Medulla oblongata (tissue), 1 donor: ENCODE results near the gene FOXM1.

ENCODE experiments used
- DNase-seq: peaks from one replicate; pipeline ENCODE4 v3.0.0-alpha.2; 2015; ENCODE audit errors: extremely low spot score

Gene FOXM1

DNA sequence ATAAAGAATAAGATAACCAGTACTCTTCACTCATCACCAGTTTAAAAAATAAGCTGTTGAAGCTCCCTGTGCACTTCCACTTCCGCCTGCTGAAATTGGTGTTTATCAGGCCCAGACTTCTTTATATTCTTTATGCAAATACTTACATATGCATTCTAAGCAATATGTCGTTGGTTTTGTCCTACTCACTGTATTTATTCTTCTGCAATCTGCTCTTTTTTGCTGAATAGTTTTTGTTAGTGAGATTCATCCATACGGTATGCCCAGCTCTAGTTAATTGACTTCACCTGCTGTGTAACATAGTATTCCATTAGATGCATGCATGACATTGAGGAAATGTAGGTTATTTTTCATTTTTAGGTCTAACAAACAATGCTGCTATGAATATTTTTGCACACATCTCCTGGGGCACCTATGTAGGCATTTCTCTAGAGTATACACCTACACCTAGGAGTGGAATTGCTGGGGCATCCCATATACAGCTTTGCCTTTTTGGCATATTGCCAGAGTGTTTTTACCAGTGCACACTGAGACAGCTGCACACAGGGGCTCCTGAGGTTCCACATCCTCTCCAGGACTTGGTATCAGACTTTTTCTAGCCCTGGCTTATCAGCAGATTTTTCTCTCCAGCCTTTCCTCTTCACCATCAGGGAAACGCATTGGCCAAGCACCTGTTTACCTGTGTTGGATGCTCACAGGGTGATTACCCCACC lies 41.1 kb downstream of the FOXM1 start:
- DNase-seq: no peak

DNA sequence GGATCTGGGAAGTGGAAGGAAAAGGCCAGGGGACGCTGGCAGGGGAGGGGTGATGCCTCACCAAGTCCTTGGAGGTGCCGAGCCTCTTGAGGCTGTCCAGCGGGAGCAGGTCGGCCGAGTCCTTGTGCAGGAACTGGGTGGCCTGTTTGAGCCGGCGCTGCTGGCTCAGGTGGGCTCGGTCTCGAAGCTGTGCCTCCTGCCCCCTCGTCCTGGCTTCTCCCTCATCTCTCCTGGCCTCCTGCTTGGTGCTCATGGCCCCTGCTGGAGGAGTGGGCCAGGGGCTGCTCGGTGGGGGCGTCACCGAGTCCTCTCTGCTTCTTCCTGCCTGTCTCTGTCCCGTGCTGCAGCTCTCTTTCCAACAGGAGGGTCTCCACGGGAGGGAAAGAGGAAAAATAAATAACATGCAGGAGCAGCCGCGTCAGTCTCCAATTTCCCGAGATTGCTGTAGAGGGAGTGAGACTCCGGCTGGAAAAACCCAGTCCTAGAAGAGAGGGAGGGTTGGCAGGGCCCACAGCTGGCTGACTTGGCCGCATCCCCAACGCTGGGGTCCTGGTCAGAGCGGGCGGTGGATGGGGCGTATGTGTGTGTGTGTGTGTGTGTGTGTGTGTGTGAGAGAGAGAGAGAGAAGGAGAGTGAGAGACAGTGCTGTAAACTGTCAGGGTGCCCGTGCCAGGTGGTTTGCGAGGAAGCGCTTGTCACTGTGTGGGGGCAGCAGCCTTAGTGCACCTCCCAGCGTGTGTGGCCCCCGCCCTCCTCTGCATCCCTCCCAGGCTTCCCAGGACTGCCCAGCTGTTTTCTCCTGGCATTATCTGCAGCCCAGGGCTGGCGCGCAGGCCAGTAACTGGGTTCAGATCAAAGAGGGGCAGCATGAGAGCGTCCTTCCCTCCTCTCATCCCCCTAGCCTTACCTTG lies 42.1 kb downstream of the FOXM1 start, which contains the start of gene NRIP2:
TSS of gene NRIP2 (minus strand) at position 455 of the 911 bp plus-strand sequence. CDS start at position 403, 52 bp downstream.
- peak; percentile 73 for DNase-seq

DNA sequence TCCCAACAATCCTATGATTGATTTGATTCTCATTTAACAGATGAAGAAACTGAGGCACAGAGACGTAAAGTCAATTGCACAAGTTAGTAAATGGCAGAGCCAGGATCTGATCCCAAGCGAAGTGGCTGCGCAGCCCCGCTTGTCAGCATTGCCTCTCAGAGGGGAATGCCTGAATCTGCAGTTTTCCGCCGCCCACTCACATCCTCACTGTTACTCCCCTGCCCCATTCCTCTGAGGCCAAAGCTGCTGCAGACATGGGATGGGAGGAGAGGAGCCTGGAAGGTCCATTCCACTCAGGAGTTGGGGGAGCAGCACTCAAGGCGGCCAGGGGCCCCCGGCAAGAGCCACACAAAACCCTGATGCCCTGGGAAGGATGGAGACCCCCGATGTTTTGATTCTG lies 43.2 kb downstream of the FOXM1 start:
- no peak for DNase-seq

DNA sequence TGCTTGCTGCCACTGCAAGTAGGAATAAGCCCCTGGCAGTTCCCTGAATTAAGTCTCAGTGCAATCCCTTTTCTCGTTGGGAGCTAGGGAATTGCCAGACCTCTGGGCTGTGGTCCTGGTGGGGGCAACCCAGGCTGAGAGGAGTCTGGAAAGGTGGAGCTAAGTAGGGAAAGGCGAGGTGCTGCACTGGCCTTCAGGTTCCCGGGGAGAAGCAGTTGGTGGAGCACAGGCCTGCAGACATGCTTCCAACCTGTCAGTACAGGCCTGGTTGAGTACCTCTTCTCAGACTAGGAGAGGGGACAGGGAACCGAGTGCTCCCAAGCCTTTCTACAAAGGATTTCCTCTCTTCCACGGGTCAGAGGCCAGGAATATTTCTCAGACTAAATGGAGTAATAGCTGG lies 43.6 kb downstream of the FOXM1 start:
- no peak for DNase-seq

DNA sequence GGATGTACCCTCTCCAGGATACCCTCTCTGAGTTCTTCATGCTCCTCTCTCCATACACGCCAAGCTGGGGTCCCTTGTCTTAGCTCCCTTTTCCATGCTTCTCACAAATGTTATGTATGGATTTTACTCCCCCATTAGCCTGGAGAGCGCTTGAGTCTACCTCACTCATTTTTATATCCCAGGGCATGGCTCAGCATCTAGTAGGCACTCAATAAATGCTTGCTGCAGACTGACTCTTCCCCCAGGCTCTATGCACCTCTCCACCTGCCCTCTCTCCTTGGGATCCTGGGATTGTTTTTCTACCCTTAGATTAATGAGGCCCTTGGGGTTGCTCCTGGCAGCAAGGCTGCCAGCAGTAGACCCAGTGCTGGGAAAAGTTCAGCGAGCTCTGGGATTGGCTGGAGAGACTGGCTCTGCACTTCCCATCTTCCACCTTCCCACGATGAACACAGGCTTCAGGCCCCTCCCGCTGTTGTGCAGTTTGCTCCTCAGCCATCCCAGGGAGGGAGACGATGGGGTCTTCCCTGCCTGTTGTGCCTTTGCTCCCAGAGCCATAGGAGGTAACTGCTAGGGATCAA lies 44.3 kb downstream of the FOXM1 start:
- DNase-seq: no peak

DNA sequence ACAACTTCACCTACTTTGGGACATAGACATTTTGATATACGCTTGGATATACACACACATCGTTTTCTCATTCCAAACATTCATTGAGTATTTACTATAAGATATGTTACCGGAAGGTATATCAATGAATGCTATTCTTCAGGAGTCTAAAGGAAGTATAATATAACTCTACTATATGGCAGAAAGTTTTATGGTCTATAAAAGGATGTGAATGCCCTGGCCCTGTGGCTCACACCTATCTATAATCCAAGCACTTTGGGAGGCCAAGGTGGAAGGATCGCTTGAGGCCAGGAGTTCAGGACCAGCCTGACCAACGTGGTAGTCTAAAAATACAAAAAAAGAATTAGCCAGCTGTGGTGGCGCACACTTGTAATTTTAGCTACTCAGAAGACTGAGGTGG lies 47.7 kb downstream of the FOXM1 start:
- DNase-seq: no peak

DNA sequence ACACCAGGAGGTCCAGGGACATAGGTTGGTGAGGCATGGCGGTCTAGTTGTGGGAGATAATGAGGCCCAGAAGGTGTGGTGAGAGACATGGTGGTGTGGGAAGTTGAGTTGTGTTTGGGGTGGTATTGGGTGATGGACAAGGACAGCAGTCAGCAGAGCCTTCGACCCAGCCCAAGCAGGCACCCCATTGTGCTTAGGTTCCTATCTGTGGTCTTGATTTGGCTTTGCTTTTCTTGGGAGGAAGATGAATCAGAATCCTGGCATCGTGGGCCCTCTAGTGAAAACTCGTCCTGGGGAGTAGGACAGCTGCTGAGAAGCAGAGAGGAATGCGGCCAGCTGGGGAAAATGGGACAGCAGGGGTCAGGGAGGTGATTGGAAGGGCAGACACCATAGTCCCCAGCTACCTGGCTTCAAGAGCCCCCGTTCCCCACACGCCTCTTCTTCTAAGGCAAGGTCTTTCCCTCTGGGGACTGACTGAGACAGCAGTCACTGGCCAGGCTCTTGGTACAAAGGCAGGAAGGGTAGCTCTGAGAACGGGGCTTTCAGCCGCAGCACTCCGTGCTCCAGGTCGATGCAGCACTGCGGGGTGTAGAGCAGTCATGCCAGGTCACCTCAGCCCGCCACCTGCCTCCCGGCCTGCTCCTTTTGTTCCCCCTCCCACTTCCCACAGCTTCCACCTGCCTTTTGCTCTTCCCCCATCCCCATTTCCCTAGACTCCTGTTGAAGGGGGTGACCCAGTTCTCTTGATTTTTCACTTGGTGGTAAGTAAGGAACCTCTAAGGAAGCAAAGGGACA lies 50.1 kb downstream of the FOXM1 start:
- no peak for DNase-seq

DNA sequence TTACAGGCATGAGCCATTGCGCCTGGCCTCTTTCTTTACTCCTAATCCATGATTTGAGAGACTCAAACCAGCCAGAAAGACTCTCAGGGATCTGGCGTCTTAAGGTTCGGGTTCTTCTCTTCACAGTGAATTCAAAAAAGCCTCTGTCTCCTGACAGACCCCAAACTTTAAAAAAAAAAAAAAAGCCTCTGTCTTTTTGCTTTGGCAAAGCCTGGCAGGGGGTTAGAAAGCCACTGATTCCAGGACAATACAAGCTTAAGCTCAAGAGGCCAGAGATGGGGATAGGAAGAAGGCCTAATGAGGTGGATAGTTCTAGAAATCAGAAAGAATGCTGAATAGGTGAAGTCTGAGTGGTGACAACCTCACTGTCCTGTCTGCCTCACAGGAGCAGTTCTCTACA lies 50.9 kb downstream of the FOXM1 start:
- DNase-seq: no peak

DNA sequence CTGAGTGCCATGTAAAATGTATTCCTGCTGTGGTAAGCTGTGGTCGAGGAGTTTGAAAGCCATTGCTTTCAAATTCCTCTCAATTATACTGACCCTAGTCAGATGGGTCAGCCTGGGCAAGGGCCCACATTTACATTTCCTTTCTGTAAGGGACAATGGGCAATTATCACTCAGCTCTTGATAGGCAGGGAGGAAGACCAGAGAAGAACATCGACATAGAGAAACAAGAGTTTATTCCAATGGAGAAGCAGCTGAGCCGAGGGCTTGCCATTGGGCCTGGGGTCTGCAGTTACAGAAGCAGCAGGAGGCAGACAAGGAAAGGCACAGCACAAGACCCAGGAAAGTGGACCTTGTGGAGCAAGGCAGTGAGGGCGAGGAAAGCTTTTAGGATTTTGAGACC lies 51.8 kb downstream of the FOXM1 start:
- DNase-seq: peak; percentile 64

DNA sequence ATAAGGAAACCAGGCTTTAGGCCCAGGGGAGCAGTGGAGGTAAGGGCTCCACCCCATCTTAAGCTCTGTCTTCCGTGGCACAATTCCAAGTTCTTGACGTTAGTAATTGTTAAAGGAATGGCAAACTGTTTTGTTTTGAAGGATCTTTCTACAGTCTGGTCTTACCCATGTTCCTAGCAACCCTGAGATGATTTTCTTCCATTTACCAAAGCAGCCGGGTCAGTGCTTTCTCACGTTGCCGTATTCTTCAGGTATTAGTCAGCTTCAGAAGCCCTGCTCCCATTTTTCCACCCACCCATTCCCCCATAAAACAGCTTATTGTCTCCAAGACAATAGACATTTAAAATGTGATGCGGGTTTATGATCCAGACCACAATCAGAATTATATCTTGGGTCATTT lies 52.4 kb downstream of the FOXM1 start:
- DNase-seq: no peak

DNA sequence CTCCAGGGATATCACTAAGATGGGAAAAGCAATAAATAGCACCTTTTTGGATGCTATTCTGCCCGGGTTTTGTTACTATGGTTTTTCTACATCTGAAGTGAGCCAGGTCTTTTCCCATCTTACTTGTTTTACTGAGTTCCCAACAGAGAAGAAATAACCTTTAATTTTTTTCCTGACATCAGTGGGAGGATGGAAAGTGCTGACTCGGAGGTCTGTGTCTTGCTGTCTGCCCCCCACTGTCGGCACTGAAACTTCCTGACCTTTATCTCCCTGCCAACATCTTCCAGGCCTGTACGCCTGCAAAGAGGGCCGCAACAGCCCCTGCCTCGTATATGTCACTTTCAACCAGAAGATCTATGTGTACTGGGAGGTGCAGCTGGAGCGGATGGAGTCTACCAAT lies 53.5 kb downstream of the FOXM1 start:
- DNase-seq: no peak

DNA sequence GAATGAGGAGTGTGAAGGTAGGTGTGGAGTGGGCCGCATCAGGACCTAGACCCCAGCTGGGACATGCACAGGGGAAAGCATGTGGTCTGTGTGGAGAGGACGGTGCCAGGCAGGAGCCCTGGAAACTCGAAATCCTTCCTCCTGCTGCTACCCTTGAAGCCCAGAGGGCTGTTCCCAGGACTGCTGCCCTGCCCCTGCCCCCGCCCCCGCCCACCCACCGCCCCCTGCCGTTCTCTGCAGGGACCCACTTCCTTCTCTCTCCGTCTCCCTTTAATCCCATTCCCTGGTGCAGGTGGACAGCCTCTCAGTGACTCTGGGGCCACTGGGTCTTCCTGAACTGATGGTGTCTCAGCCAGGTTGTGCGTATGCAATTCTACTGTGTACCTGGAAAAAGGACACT lies 56.5 kb downstream of the FOXM1 start:
- no peak for DNase-seq

DNA sequence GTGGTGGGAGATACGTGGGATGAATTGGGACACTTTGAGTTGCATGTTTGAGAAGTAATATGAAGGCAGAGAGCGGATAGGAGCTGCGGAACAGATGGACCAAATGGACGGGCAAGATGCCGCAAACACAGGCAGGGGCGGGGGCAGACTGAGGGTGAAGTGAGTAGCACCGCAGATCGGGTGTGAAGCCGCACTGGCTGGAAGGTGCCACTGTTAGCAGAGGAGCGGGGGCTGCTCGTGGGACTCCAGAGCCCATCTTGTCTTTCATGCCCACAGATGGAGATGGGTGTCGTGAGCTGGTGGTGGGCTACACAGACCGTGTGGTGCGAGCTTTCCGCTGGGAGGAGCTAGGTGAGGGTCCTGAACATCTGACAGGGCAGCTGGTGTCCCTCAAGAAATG lies 57.2 kb downstream of the FOXM1 start:
- DNase-seq: no peak

DNA sequence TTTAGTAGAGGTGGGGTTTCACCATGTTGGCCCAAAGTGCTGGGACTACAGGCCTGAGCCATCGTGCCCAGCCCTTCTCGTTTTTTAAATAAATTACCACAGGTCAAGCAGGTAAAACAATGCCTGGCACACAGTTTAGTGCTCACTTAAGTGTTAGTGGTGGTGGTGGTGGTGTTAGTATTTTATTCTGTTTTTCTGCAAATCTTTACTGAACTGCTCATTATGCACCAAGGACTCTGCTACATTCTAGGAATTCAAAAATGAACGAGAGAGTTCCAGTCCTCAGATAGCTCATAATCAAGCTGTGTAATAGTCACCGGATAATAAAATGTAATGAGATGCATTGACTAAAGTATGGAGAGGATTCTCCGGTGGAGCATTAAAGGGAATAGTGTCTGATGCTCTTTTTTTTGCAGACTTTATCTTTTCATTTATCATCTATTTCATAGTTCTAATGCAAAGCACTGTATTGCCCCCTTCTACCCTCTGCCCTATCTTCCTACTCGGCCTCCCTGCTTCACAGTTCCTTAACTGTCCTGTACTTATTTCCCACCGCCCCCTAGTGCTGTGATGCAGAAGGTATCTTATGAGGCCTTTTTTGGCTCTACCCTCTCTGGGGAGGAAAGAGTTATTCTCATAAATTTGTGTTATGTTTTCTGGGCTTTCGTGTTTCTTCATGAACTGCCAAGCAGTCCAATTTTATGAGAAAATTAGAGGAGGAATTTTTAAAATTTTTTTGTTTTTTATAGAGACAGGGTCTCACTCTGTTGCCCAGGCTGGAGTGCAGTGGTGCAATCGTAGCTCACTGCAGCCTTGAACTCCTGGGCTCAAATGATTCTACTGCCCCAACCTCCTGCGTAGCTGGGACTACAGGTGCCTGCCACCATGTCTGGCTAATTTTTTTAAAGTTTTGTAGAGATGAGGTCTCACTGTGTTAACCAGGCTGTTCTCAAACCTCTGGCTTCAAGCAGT lies 63.5 kb downstream of the FOXM1 start:
- DNase-seq: peak; percentile 68

DNA sequence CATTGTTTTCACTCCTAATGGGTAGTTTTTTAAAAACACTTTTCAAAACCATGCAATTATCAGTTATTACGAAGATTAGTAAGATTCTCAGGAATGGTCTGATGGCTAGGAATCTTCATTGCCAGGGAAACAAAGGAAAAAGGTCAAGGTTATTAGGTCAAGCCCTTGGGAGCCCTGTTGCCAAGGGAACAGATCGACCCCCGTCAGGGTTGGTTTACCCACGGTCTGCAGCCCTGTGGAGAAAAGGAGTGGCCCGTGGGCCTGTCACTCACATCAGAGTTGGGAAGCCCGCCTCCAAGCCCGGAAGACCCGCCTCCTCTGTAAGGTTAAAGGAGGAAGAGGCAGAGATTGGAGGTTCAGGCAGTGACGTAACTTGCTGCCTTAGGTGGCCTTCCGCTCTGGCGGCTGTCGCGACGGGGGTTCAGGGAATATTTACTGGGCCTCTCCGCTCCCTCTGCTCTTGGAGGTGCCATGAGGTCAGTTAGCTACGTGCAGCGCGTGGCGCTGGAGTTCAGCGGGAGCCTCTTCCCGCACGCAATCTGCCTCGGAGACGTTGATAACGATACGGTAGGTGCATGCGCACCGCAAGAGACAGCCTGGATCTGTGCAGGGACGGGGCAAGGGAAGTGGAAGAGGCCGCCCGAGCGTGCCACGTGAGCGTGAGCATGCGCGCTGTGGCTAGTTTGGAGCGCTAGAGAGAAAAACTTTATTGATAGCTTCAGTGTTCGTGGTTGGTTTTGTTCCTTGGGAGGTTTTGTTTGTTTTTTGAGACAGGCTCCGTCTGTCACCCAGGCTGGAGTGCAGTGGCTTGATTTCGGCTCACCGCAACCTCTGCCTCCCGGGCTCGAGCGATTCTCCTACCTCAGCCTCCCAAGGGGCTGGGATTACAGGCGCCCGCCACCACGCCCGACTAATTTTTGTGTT lies 64.4 kb downstream of the FOXM1 start, which contains the start of gene ITFG2:
TSS of gene ITFG2 (plus strand) at position 379 of the 924 bp plus-strand sequence. CDS start at position 472, 93 bp downstream.
- peak; percentile 100 for DNase-seq

DNA sequence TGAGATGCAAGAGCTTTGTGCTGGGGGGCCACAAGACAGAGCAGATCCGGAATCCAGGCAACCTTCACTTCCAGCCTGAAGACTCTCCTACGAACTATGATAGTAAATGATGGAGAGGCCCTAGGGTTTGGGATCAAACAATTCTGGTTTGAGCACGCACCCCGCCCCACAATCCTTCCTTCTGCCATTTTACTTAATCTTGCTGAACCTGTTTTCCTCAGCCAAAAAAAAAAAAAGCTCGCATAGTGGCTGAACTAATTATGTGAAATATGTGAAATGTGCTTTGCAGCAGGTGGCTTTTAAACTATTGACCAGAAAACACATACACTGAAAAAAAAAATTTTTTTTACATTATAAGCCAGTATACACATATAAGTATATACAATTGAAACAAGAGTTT lies 65.2 kb downstream of the FOXM1 start:
- no peak for DNase-seq
